GM19023 (cell line): ENCODE measurements around the gene MBD1.
"Not testable (repeated sequence)": the region's sequence is repeated elsewhere in the genome, so short reads cannot be mapped to it uniquely, and the experiment has no call there.

ENCODE experiments used
- ATAC-seq: cut with Tn5 transposase; IDR thresholded peaks from one replicate; pipeline ENCODE4 v1.9.1; 2021; ENCODE audit warnings: mild to moderate bottlenecking, moderate library complexity; ENCODE audit not compliant: unreplicated experiment

Gene MBD1

DNA sequence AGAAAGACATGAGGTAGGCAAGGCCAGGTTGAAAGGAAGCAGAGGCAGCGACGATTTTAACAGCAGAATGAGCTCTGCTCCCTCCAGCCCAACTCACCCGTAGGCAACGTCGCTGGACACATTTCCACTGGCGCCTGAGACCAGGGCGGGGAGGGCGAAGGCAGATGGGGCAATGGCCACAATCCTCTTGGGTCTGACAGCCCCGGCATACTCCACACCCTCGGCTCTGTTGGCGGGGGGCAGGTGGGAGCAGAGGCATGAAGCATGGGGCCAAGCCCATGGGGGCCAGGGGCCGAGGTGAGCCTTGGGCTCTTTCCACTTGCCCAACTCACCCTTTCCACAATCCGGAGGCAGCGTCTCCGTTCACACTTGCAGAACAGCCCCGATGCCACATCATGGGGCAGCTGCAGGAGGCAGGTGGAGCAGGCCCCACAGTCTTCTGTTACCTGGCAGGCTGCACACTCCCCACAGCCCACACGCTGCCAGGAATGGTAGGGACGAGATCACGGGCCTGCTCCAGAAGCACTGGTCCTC, 5.8 kb downstream of the MBD1 start:
- ATAC-seq, result no peak

GRCh38 chr18:50274941-50275340, 6.4 kb downstream of the MBD1 start:
- no peak for ATAC-seq

- no peak for ATAC-seq
These were observed 7.3 kb downstream of the MBD1 start for GRCh38 chr18:50274044-50274442.

DNA sequence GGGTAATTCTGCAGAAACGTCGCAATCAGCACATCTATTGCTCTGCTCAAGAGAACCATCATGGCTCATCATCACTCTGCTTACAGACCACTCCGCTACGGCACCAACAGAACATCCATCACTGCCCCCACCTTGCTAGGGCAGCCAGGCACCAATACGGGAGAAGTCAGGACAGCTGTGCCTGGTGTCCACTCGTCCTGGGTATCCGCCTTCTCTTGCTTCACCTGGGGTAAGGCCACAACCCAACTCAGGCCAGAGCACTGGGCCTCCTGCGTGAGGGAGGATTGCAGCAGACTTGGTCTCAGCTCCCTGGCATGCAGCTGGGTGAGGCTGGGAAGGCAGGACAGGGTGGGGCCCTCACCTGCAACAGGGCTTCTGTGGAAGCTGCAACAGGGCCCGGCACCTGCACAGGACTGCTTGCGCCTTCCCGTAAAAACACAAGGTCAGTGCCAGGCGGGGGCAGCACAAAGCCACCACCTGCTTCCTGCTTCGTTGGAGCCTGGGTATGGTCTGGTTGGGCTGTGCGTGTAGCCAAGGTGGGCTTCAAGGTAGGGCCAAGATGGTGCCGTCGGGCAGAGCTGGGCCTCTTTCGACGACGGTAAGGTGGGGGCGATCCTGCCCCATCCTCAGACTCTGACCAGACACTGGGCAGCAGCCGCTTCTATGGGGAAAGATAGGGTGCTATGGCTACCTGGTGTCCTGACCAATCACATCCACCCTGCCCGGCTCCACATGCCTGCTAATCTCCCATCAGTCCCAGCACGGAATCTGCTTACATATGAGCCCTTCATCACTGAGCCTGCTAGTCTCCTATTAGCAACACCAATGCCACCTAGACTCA, 7.9 kb downstream of the MBD1 start:
- no peak for ATAC-seq

GRCh38 chr18:50272568-50272967, 8.8 kb downstream of the MBD1 start:
- ATAC-seq, result no peak

GRCh38 chr18:50268022-50268747, 13.1 kb downstream of the MBD1 start:
- peak; percentile 73 for ATAC-seq

GRCh38 chr18:50266248-50266704, 15.0 kb downstream of the MBD1 start, which contains the start of gene CFAP53:
Gene CFAP53, minus strand, starts transcription at chr18:50266495. Its CDS starts 91 bp downstream, at chr18:50266404.
- ATAC-seq, result peak; percentile 77

DNA sequence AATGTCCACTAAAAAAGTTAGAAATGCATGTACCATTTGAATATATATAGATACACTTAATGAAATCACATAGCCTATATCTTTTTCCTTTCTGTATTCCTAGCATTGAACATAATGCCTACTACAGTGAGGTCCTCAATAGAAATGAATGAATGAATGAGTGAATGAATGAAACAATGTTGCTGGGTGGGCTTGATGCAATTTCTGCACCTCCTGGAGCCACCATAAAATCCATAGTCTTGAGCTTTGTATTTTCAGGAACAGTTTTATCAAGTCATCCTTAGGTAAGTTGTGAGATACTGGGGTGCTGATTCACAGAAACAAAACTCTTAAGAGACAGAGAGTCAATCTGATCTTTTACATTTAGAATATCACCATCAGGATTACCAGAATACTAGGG, 18.3 kb downstream of the MBD1 start:
- no peak for ATAC-seq

DNA sequence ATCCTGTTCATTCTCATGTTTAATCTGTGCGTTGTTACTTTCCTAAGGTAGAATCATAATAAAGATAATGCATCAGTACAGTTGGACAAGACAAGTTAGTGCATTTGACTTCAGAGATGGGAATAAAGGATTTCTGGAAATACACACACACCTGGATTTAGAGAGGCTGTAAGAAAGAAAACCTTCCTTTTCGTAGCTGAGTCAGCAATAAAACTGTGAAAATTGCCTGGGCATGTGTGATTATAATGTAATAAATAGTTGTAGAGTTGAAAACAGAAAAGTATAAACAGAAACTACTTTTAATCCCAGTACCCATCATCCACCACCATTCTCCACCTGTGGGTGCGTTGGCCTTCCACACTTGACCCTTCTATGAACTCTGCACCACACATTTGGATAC, 30.4 kb downstream of the MBD1 start:
- no peak for ATAC-seq

DNA sequence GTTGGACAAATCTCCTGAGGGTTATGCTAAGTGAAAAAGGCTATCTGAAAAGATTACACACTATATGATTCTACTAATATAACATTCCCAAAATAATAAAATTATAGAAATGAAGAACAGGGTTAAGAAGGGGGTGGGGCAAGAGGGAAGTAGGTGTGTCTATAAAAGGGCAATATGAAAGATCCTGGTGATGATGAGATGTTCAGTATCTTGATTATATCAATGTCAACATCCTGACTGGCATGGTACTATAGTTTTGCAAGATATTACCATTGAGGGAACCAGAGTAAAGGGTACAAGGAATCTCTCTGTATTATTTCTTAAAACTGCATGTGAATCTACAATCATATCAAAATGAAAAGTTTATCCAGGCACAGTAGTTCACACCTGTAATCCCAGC, 31.7 kb downstream of the MBD1 start:
- ATAC-seq, result no peak

DNA sequence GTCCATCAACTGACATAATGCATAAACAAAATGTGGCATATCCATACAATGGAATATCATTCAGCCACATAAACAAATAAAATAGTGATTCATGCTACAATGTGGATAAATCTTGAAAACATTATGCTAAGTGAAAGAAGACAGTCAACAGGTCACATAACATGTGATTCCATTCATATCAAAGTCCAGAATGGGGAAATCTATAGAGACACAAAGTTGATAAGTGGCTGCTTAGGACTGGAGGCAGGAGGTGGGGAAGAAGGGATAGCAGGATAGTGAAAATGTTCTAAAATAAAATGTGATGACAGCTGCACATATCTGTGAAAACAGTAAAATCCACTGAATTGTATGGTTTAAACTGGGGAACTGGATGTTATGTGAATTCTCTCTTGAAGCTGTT, 33.8 kb downstream of the MBD1 start:
- ATAC-seq, result no peak

DNA sequence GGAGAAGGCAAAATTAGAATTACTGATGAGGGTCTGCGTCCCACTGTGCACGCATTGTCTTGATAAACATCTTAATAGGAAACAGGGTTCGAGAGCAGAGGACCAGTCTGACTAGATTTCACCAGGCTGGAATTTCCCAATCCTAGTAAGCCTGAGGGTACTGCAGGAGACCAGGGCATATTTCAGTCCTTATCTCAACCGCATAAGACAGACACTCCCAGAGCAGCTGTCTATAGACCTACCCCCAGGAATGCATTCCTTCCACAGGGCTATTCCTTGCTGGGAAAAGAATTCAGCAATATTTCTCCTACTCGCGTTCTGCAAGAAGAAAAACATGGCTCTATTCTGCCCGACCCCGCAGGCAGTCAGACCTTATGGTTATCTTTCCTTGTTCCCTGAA, 39.6 kb downstream of the MBD1 start:
- ATAC-seq, result not testable (repeated sequence)

GRCh38 chr18:50240080-50240563, 41.2 kb downstream of the MBD1 start:
- ATAC-seq, result no peak

GRCh38 chr18:50232419-50232818, 48.9 kb downstream of the MBD1 start:
- no peak for ATAC-seq

- no peak for ATAC-seq
These were observed 49.7 kb downstream of the MBD1 start for GRCh38 chr18:50231621-50232020.

DNA sequence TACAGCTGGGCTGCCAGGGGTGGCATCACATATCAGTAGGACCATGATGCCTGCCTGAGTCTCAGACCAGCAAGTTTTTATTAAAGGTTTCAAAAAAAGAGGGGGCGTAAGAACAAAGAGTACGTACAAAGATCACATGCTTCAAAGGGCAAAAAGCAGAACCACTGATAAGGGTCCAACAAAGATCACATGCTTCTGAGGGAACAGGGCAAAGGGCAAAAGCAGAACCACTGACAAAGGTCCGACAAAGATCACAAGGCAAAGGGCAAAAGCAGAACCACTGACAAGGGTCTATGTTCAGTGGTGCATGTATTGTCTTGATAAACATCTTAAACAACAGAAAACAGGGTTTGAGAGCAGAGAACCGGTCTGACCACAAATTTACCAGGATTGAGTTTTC, 61.1 kb downstream of the MBD1 start:
- ATAC-seq, result not testable (repeated sequence)
